Right cardiac atrium (tissue), 5 donors: ENCODE data around the gene SIGLEC8. TPM values are rescaled to one million over a fixed set of nuclear protein-coding genes. Genes with fewer than 3 reads are reported as not detected.

Source experiments
- polyA plus RNA-seq: library from polyadenylated mRNA; stranded (reverse); fragments of 200-250 nt; gene quantifications from one replicate; pipeline ENCODE4 v1.2.3, GENCODE V29; 2013
- total RNA-seq, 4 donors: library from RNA; stranded (reverse); fragmentation: NEBNext Ultra II Directional; extraction: Animal tissue kit (Norgen Biotek cat#: 25700); gene quantifications; one replicate each; pipeline ENCODE4 v1.2.1, GENCODE V29; 2021
- donor health status: healthy with polysubstance abuse.
- donor health status: DM: no; HTN: yes; CAD: no.
- donor health status: DM: no; HTN: no; CAD: no.
- donor health status: DM: no; HTN: yes; CAD: no; lungs with severe emphysema.
- donor health status: DM: yes; HTN: yes; CAD: no.

The SIGLEC8 gene
- total and polyA plus RNA-seq, 5 donors = not detected

Other genes with a start within 250 kb of the SIGLEC8 start
- gene CD33, start 233.4 kb downstream of the SIGLEC8 start, total RNA-seq = 1 to 10 TPM; 2.3 to 6.0 (median 4.1) TPM
- gene CD33, start 233.4 kb downstream of the SIGLEC8 start, polyA plus RNA-seq = 2.4 TPM
- not detected for gene SIGLECL1, start 207.4 kb downstream of the SIGLEC8 start, total RNA-seq
- gene SIGLECL1, start 207.4 kb downstream of the SIGLEC8 start, polyA plus RNA-seq = not detected
- under 1 TPM in 1 of 4 donors, not detected in 3; 0.31 TPM for gene IGLON5, start 146.8 kb downstream of the SIGLEC8 start, total RNA-seq
- 0.07 TPM for gene IGLON5, start 146.8 kb downstream of the SIGLEC8 start, polyA plus RNA-seq
- gene VSIG10L, start 116.3 kb downstream of the SIGLEC8 start, total RNA-seq = 1 to 10 TPM in 3 of 4 donors, under 1 TPM in 1; 0.85 to 2.2 (median 1.6) TPM
- gene VSIG10L, start 116.3 kb downstream of the SIGLEC8 start, polyA plus RNA-seq = 2.0 TPM
- gene ETFB, start 92.1 kb downstream of the SIGLEC8 start, total RNA-seq = 100 to 1,000 TPM; 240 to 296 (median 258) TPM
- 452 TPM for gene ETFB, start 92.1 kb downstream of the SIGLEC8 start, polyA plus RNA-seq
- gene CLDND2, start 89.5 kb downstream of the SIGLEC8 start, total RNA-seq = 1 to 10 TPM; 1.1 to 2.5 (median 2.2) TPM
- gene CLDND2, start 89.5 kb downstream of the SIGLEC8 start, polyA plus RNA-seq = 0.45 TPM
- 1 to 10 TPM in 3 of 4 donors, under 1 TPM in 1; 0.89 to 3.1 (median 1.7) TPM for gene NKG7, start 85.8 kb downstream of the SIGLEC8 start, total RNA-seq
- 1.7 TPM for gene NKG7, start 85.8 kb downstream of the SIGLEC8 start, polyA plus RNA-seq
- gene LIM2, start 70.5 kb downstream of the SIGLEC8 start, total RNA-seq = not detected
- gene LIM2, start 70.5 kb downstream of the SIGLEC8 start, polyA plus RNA-seq = not detected
- gene C19orf84, start 67.9 kb downstream of the SIGLEC8 start, total RNA-seq = not detected
- gene C19orf84, start 67.9 kb downstream of the SIGLEC8 start, polyA plus RNA-seq = not detected
- 1 to 10 TPM in 3 of 4 donors, under 1 TPM in 1; 0.62 to 6.5 (median 2.7) TPM for gene SIGLEC10, start 40.8 kb downstream of the SIGLEC8 start, total RNA-seq
- gene SIGLEC10, start 40.8 kb downstream of the SIGLEC8 start, polyA plus RNA-seq = 0.77 TPM
- gene CEACAM18, start 20.1 kb upstream of the SIGLEC8 start, total RNA-seq = not detected
- gene CEACAM18, start 20.1 kb upstream of the SIGLEC8 start, polyA plus RNA-seq = not detected
- gene SIGLEC12, start 43.3 kb upstream of the SIGLEC8 start, total RNA-seq = under 1 TPM in 1 of 4 donors, not detected in 3; 0.36 TPM
- gene SIGLEC12, start 43.3 kb upstream of the SIGLEC8 start, polyA plus RNA-seq = 0.05 TPM
- under 1 TPM in 3 of 4 donors, not detected in 1; 0.25 to 0.37 (median 0.35) TPM for gene SIGLEC6, start 73.2 kb upstream of the SIGLEC8 start, total RNA-seq
- not detected for gene SIGLEC6, start 73.2 kb upstream of the SIGLEC8 start, polyA plus RNA-seq
- 10 to 100 TPM in 2 of 4 donors, 1 to 10 TPM in 2; 8.7 to 12.4 (median 10.1) TPM for gene ZNF175, start 112.8 kb upstream of the SIGLEC8 start, total RNA-seq
- 3.3 TPM for gene ZNF175, start 112.8 kb upstream of the SIGLEC8 start, polyA plus RNA-seq
- gene SIGLEC5, start 171.9 kb upstream of the SIGLEC8 start, total RNA-seq = 1 to 10 TPM in 1 of 4 donors, under 1 TPM in 2, not detected in 1; 0.20 to 1.2 (median 0.88) TPM
- not detected for gene SIGLEC5, start 171.9 kb upstream of the SIGLEC8 start, polyA plus RNA-seq
- 1 to 10 TPM; 1.7 to 5.5 (median 3.8) TPM for gene SIGLEC14, start 188.4 kb upstream of the SIGLEC8 start, total RNA-seq
- gene SIGLEC14, start 188.4 kb upstream of the SIGLEC8 start, polyA plus RNA-seq = 0.75 TPM
- gene SPACA6, start 234.9 kb upstream of the SIGLEC8 start, total RNA-seq = 10 to 100 TPM; 15.4 to 25.7 (median 17.2) TPM
- 15.0 TPM for gene SPACA6, start 234.9 kb upstream of the SIGLEC8 start, polyA plus RNA-seq